D721Med (cell line): ENCODE measurements around the gene ATAD2B.

Experiments
- DNase-seq: peaks from one replicate; pipeline ENCODE4 v3.0.0; 2011; ENCODE audit warnings: low spot score; ENCODE audit not compliant: insufficient read length
- FAIRE-seq: peaks from 2 replicates; lab custom pipeline; 2011; peaks lifted over from hg19 to GRCh38; lab: Jason Lieb, UNC
- CTCF ChIP-seq: IDR thresholded peaks from 2 replicates; pipeline ENCODE4 v1.5.1; 2012; ENCODE audit warnings: mild to moderate bottlenecking, control low read depth; ENCODE audit not compliant: insufficient read depth; ENCODE audit errors: missing control alignments

ATAD2B gene

GRCh38 chr2:23900541-23901322, 26.2 kb downstream of the ATAD2B start:
- no peak for TF ChIP-seq CTCF
- FAIRE-seq: no peak
- DNase-seq: no peak

GRCh38 chr2:23900133-23900532, 26.8 kb downstream of the ATAD2B start:
- no peak for DNase-seq
- TF ChIP-seq CTCF: no peak
- no peak for FAIRE-seq

GRCh38 chr2:23871206-23871605, 55.7 kb downstream of the ATAD2B start:
- no peak for DNase-seq
- no peak for FAIRE-seq
- no peak for TF ChIP-seq CTCF

- no peak for TF ChIP-seq CTCF
- FAIRE-seq: no peak
- DNase-seq: no peak
Observed at GRCh38 chr2:23867449-23867848, 59.5 kb downstream of the ATAD2B start.

GRCh38 chr2:23862716-23863426, 64.1 kb downstream of the ATAD2B start:
- no peak for DNase-seq
- TF ChIP-seq CTCF: no peak
- FAIRE-seq: no peak

- DNase-seq (no peak), FAIRE-seq (no peak)
- no peak for TF ChIP-seq CTCF
Observed at GRCh38 chr2:23861952-23862351, 65.0 kb downstream of the ATAD2B start.

GRCh38 chr2:23859983-23860382, 66.9 kb downstream of the ATAD2B start:
- DNase-seq (no peak), FAIRE-seq (no peak)
- no peak for TF ChIP-seq CTCF
